ENCODE results near the gene WASF2.
A peak's percentile ranks its signal among the peaks of the same experiment; 100 is the strongest.
"Not testable (repeated sequence)": the region's sequence is repeated elsewhere in the genome, so short reads cannot be mapped to it uniquely, and the experiment has no call there.

Gene WASF2, protein sequence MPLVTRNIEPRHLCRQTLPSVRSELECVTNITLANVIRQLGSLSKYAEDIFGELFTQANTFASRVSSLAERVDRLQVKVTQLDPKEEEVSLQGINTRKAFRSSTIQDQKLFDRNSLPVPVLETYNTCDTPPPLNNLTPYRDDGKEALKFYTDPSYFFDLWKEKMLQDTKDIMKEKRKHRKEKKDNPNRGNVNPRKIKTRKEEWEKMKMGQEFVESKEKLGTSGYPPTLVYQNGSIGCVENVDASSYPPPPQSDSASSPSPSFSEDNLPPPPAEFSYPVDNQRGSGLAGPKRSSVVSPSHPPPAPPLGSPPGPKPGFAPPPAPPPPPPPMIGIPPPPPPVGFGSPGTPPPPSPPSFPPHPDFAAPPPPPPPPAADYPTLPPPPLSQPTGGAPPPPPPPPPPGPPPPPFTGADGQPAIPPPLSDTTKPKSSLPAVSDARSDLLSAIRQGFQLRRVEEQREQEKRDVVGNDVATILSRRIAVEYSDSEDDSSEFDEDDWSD

DNA sequence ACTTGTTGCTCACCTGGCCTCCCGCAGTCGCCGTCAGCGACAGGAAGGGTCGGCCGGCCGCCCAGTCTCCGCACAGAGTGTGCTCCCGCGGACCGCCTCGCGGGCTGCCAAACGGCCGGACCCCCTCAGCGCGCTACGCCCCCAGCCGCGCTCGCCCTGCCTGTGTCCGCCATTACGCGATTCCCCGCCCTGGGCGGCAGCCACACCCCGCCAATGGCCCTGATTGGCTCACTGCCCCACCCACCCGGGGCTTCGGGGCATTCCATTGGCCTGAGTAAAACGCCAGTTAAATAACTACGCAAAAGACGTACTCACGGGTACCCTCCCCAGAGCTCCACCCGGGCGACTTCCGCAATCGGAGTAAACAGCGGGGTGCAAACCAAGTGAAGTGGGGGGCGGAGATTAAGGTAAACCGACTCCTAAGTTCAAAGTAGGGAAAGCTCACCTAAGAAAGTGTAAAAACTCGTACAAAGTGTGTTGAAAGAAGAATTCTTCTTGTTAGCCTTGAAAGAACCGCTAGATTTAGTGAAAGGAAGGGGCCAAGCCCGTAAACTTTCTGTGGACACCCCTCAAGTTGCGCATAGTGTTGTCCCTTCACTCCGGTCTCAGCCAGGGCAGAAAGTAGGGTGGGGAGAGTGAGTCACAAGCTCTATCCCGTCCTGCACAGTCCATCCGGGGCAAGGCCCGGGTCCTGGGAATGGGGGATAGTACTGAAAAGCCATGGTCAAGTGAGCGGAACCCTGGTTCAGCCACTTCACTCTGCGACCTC is at the start of gene WASF2:
Gene WASF2 (minus strand): TSS at position 195 of the 769 bp plus-strand sequence. CDS start 61,277 bp downstream, outside the sequence.
- peak; percentile 96 to 98 (median 96) for DNase-seq (ENCODE audit: low read depth in 2 of 3, low spot score in 1 of 3)

DNA sequence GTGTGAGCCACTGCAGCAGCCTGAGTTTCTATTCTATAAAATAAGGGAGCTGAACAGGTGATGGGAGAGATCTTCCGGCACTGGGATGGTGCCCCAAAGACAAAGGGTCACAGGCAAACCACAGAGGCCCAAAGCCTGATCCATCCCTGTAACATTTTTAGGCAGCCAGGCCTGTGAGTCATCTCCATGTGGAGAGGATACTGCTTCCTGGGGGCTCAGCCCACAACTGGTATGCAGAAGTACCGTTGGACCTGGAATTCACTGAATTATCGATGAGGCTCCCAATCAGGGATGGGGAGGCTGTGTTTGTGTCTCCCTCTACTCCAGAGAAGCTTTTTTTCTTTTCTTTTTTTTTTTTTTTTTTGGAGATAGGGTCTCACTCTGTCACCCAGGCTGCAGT is 48.8 kb upstream of the WASF2 start:
- DNase-seq (ENCODE audit: low read depth in 2 of 3, low spot score in 1 of 3): no peak

DNA sequence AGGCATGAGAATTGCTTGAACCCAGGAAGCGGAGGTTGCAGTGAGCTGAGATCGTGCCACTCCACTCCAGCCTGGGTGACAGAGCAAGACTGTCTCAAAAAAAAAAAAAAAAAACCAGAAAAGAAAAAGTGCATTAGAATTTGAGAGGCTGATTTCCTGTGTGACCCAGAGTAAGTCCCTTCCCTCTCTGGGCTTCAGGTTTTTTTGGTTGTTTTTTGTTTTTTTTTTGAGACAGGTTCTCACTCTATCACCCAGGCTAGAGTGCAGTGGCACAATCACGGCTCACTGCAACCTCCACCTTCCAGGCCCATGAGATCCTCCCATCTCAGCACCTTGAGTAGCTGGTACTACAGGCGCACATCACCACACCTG is 48.3 kb upstream of the WASF2 start:
- DNase-seq (ENCODE audit: low read depth in 2 of 3, low spot score in 1 of 3): not testable (repeated sequence)

DNA sequence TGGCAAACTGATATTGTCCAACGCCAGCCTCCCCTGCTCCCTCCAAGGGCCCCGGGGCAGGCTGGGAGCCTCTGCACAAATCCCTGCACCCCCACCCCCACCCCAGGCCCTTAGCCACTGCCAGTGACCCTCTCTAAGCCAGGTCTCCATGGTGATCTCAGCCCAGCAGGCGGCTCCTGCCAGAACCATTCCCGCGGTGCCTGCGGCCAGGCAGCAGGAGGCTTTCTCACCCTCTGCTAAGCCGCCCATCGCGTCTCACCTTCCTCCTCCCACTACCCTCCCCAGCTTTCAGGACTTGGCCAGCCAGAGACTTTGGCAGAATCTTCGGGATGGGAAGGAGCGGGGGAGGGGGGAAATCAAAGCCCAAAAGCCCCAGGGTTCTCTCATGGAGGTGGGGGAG is 46.8 kb upstream of the WASF2 start:
- no peak for DNase-seq (ENCODE audit: low read depth in 2 of 3, low spot score in 1 of 3)

DNA sequence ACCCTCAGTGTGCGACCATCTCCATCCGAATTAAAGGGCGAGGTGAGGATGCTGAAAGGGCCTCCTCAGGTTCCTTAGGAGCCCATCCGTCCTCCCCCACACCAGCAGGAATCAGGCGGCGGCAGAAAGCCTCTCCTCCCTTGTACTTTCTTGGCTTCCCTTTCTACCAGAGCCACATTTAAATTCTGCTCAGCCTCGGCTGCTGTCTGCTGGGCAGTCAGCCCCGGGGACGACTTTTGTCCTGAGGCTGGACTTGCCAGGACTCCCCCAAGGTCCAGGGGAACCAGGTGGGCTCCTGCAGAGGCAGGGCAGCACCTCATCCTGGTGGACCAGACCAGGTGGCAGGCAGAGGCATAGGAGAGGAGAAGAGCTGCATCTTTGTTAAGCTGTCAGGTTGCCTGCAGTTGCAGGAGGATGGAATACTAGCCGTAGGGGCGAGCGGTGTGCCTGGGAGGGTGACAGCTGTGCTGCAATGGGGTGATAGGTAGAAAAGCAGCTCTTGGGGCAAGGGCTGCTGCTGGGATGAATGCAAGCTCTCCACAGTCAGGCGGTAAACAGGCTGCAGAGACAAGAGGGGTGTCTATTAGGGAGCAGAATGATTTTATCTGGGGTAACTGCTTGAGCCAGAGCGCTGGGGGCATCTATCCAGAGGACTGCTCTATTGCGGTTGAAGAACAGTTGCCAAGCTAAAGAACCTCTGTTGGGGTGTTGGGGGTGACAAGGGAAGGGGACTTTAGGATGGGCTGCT is 46.2 kb upstream of the WASF2 start:
- DNase-seq (ENCODE audit: low read depth in 2 of 3, low spot score in 1 of 3): no peak

DNA sequence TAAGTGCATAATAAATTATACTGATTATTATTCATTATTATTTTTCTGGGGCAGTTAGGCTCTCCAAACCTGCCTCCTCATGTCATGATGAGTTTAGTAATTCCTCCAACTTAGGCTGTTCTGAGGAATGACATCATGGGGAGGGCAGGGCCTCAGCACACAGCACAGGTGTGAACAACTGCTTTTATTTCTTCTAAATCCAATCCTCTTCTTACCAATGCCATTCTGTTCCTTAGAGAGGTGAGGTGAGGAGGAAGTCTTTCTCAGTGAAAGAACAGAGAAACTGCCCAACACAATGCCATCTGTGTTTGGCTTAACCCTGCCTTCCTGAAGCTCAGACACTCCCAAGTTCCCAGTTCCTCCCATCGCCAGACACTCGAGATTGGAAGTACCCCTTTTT is 45.4 kb upstream of the WASF2 start:
- no peak for DNase-seq (ENCODE audit: low read depth in 2 of 3, low spot score in 1 of 3)

DNA sequence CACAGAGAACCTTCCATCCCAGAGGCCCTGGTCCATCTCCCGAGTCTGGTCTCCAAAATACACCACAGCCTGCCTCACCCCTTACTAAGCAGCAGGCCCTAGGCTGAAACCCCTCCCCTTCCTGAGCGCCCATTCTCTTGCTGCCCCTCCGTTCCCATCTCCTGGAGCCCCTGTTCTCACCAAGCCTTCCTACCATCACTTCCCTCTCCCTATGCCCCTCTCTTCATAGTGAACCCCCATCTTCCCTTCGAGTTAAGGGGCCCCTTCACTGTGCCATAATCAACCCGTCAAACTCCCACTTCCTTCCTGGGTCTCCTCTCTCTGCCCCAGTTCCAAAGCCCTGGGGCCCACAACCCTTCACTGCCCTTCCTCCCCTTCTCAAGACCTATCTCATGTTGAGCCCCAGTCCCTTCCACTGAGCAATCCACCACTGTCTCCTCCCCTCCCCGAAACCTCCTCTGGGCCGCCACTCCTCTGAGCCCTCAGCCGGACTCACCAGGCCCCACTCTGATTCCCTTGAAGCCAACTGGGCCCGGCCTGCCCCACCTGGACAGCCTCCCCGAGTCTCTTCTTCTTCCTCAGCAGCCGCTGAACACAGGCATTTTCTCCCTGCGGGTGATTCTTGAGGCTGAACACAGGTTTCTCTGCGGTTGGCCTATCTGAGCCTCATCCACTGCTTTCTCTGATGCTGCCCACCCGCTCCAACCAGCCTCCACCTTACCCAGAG is 42.2 kb upstream of the WASF2 start:
- no peak for DNase-seq (ENCODE audit: low read depth in 2 of 3, low spot score in 1 of 3)

DNA sequence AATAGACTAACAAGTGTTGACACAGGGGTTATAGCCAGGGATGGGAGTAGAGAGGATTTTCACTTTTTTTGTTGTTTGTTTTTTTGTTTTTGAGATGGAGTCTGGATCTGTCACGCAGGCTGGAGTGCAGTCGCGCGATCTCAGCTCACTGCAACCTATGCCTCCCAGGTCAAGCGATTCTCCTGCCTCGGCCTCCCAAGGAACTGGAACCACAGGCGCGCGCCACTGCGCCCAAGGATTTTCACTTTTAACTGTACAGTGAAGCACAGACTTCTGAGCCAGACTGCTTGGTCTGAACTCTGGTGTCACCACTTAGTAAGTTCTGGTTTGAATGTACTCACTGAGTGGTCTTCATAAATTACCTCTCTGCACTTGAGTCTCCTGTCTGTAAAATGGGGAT is 40.2 kb upstream of the WASF2 start:
- no peak for DNase-seq (ENCODE audit: low read depth in 2 of 3, low spot score in 1 of 3)

DNA sequence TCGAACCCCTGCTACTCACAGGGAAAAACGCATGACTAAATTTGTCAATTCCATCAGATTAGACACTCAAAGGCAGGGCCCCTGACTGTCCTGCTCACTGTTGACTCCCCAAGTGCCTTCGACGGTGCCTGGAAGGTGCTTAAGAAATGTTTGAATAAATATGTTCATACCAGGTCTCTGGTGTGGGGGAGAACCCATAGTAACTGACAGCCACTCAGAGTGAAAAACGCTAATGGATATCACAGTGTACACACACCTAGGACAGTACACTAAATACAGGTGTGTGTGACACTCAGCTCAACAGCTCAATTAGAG is 39.7 kb upstream of the WASF2 start:
- DNase-seq (ENCODE audit: low read depth in 2 of 3, low spot score in 1 of 3): no peak

DNA sequence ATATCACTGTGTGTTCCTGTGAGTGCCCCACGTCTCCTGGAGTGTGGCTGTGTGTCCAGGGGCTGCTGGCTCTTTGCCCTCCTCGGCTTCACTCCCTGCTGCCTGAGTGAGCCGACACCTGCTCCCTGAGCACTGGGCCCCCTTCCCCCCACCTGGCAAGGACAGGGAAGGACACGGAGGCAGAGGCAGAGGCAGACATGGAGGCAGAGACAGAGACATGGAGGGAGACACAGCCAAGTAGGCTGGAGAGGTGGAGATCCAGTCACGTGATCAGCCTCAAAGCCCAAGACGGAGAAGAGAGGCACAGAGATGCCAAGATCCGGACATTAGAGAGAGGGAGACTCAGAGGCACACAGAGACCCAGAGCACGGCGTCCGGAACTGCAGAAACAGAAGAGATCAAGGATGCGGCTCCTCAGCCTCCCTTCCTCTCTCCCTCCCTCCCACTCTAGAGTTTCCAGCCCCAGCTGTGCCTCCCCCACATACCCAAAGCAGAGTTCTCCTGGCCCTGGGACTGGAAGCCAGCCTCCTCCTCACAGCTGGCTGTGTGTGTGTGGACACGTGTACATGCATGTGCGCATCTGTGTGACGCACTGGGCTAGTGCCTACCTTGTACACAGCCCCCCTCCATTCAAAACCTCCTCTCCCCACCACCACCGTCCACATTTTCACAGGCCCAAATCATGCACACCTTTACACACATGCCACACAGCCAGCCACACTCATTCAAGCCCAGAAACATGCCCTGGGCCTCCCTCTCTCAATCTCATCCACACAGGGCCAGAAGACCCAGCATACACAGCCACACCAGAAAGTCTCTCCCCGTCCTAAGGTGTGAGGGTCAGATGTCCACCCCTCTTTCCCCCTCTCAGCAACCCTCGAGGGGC is 39.1 kb upstream of the WASF2 start:
- DNase-seq (ENCODE audit: low read depth in 2 of 3, low spot score in 1 of 3): no peak

DNA sequence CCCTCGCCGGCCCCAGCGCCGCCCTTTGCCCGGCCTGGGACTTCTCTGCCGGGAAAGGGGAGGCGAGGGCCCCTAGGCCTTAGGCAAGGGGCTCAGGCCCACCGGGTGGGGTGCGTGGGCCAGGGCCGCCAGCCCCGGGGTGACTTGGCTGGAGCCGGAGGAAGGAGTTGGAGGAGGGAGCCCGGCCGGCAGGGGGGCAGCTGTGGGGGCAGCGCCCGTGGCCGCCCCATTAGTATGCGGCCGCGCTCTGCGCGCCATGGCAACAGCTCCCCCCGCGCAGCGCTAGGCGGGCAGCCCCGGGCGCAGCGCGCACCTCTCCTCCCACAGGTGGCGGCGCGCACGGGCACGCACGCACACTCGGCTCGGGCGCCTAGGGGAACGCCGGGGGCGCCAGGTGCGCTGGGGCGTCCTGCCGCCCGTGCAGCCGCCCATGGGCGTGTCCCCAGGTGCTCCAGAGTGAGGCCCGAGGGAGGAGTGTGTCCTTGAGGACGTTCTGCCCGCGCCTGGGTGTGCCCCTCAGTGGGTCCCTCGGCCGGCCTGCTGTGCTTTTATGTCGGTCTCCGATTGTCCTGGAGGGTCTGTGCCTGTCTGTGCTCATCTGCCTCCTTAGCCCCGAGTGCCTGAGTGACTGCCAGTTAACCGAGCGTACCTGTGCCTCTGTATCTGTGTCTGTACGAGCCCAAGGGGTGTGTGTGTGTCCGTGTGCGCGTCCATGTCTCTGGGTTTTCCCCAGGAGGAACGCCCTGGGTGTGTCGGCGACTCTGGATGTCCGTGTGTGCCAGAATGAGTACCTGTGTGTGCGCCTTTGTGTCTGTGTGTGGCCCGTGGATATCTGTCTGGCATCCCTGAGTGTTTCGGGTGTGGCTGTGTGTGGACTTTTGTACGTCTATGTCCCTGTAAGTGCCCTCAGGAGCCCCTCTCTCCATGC is 38.2 kb upstream of the WASF2 start:
- peak in 1 of 3 donors; percentile 22 for DNase-seq (ENCODE audit: low read depth in 2 of 3, low spot score in 1 of 3)

DNA sequence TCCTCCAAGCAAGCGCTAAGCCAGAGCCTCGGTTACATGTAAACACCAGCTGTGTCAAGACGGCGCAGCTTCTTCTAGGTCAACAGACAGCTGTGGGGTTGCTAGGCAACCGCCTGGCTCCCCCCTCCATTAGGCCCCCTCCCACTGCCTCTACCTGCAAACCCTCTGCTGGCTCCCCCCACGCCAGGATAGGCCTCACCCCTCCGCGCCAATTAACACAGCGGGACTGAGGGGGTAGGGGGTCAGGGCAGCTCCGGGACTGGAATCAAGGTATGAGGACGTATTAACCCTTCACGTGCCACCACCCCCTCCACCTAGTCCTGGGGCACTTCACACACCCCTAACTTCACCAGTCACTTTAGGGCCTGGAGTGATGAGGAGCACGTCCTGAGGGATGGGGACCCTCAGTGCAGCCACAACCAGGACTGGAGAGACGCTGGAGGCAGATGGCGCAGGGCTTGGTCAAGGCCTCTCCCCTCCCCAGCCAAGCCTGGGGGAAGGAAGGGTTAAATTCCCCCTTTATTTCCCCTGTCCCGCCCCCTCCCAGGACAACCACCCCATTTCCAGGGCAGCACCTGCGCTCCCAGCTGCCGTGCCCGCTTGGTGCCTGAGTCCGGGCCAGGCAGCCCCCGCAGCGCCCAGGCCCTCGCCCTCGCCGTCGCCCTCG is 37.4 kb upstream of the WASF2 start:
- DNase-seq (ENCODE audit: low read depth in 2 of 3, low spot score in 1 of 3): no peak

DNA sequence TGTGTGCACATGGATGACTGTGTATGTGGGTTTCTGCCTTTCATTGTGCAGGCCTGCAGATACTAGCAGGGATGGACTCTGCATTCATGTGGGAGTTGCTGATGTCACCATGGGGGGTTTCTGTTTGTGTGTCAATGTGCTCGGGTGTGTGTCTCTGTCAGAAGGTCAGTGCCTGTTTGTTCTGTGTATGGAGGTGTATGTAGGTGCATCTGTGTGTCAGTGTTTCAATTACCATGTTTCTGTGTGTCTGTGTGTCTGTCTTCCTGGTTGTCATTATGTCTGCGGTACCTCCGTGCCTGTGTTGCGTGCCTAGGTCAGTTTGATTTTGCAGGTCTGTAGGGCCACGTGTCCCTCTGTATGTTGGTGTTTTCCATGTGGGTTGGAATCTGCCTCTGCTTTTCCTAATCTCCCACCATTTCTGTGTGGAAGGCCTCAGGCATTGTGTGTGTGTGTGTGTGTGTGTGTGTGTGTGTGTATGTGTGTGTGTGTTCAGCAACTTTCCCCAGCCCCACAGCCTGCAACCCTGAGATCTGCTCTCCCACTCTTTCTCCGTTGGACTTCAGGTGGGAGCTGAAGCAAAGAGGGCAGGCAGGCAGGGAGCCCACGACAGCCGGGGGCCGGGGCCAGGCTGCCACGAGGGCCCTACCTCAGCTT is 36.7 kb upstream of the WASF2 start:
- DNase-seq (ENCODE audit: low read depth in 2 of 3, low spot score in 1 of 3): no peak

DNA sequence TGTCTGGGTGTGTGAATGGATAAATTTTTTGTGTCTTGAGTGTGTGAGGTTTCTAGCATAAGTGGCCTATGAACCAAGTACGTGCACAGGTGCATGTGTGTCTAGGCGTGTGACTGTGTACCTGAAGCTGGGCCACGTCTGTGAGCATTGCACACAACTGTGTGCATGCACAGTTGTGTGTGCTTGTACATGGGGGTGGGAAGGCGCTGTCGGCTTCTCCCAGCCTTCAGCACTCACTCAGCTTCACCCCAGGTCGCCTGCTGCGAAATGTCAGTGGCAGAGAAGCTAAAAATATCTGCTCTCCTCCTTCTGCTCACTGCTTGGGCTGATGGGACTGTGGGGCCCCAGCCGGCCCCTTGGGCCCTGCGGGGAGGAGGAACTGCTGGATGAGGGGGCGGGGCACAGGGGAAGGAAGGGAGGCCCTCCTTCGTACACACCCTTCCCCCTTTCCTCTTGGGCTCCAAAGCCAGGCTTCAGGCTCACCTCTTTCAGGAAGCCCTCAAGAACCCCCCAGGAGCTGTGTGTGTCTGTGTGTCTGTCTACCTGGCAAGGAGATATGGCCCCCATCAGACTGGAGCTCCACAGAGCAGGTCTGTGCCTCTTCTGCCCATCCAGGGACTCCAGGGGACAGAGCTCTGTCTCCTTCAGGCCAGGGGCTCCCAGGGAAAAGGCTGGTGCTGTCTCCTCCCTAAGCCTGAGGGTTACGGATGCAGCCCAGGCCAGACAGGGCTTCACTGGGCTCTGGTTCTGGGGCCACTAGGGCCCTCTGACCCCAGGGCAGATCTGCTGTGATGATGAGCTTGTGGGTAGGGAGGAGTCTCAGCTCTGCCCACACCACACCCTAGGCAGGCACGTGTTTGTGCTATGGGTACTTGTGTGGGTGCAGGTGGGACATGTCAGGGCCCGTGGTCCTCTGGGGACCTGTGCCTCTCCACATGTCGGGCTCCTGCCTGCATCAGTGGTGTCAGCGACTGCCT is 35.6 kb upstream of the WASF2 start:
- DNase-seq (ENCODE audit: low read depth in 2 of 3, low spot score in 1 of 3): peak in 2 of 3 donors; percentile 54 to 55

DNA sequence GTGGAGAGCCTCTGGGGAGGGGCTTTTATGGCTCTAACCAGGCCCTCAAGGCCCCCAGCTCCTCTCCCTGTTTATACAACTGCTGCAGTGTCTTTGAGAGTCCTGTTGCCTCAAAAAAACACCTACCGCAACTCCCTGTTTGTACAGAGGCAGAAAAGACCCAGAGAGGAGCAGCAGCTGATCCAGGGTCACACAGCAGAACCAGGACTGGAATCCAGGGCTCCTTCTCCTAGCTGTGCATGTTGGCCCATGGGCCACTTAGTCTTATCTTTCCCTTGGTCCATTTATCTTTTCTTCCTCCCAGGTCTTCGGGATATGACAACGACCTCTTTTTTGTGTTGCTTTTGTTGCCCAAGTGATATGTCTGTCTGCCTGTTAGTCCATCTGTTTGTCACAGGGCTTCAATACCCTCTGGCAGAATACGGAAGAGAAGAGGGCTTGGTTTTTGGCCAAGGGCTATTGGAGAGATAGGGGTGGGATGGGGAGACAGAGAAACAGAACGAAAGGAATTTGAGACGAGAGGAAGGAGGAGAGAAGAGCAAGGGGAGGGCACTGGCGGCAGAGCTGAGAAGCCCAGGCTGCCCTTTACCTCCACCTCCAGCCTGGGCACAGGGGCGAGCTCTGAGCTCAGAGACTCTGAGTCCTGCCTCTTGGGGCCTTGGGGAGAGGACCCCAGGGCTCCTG is 33.5 kb upstream of the WASF2 start:
- DNase-seq (ENCODE audit: low read depth in 2 of 3, low spot score in 1 of 3): no peak
